Fibroblast of lung (primary cell): Measurements from ENCODE around the gene CENPX.

Source experiments
- EZH2 ChIP-seq: IDR thresholded peaks from 2 replicates; pipeline ENCODE4 v1.5.1; 2012; ENCODE audit warnings: low read length, control low read depth, mild to moderate bottlenecking; ENCODE audit errors: missing control alignments
- TF ChIP-seq, protein P1 (sequence below), 2 donors: IDR thresholded peaks in 1 of 2; conservative IDR thresholded peaks in 1 of 2; 1 replicate in 1 of 2; 2 replicates in 1 of 2; pipeline ENCODE4 v1.5.1; 2011 to 2012; ENCODE audit warnings: low read length in 2 of 2, control low read depth in 1 of 2, inconsistent platforms in 1 of 2, low read depth in 1 of 2, mild to moderate bottlenecking in 1 of 2

DNA sequence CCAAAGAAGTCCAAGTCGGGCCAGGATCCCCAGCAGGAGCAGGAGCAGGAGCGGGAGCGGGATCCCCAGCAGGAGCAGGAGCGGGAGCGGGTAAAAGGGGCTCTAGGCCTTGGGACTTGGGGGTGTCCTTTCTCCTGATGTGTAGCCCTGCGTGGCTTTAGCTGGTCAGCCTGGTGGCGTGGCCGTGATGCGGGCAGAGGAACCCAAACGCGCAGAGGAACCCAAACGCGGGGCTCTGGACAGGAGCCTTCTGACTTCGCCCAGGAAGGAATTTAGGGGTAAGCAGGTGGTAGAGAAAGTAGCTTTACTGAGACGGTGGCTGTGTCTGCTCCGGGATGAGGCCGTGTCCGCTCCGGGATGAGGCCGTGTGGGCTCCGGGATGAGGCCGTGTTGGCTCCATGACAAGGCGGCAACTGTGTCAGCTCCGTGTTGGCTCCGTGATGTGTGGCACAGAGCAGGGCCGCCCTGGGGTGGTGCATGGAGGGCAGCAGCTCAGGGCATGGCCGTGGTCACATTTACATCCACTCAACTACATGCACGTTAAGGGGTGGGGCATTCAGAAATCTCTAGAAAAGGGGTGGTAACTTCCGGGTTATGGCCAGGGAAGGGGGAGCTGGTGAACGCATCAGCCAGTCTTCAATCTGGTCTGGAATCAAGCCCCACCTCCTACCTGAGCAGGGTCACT lies 25.8 kb downstream of the CENPX start:
- TF ChIP-seq, protein P1, sequence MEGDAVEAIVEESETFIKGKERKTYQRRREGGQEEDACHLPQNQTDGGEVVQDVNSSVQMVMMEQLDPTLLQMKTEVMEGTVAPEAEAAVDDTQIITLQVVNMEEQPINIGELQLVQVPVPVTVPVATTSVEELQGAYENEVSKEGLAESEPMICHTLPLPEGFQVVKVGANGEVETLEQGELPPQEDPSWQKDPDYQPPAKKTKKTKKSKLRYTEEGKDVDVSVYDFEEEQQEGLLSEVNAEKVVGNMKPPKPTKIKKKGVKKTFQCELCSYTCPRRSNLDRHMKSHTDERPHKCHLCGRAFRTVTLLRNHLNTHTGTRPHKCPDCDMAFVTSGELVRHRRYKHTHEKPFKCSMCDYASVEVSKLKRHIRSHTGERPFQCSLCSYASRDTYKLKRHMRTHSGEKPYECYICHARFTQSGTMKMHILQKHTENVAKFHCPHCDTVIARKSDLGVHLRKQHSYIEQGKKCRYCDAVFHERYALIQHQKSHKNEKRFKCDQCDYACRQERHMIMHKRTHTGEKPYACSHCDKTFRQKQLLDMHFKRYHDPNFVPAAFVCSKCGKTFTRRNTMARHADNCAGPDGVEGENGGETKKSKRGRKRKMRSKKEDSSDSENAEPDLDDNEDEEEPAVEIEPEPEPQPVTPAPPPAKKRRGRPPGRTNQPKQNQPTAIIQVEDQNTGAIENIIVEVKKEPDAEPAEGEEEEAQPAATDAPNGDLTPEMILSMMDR (conservative IDR thresholded peaks at IDR 0.05 in 1 of 2, IDR thresholded peaks at IDR 0.05 in 1 of 2; ENCODE audit: low read depth in 1 of 2, low read length in 2 of 2) = no peak
- TF ChIP-seq EZH2 = no peak
